GM10248 (cell line): ENCODE data around the gene GCC1.
"Not testable (repeated sequence)": the region's sequence is repeated elsewhere in the genome, so short reads cannot be mapped to it uniquely, and the experiment has no call there.

ENCODE experiments used
- CTCF ChIA-PET: fragments of 300-600 bp; sonication (Branson Sonifier 250); formaldehyde crosslinking; extraction: SDS; loops from one replicate; lab custom pipeline; 2021; ENCODE audit warnings: antibody characterized with exemption; lab: Yijun Ruan, JAX
- POLR2A ChIA-PET: fragments of 350-650 bp; sonication (Branson Sonifier 250); formaldehyde crosslinking; extraction: SDS; loops from one replicate; lab custom pipeline; 2020; ENCODE audit warnings: antibody characterized with exemption; lab: Yijun Ruan, JAX
- DNase-seq: peaks from one replicate; pipeline ENCODE4 v3.0.0; 2012; ENCODE audit errors: extremely low spot score
- CTCF ChIP-seq: IDR thresholded peaks from 2 replicates; pipeline ENCODE4 v1.5.1; 2012; ENCODE audit warnings: mild to moderate bottlenecking, low read depth; ENCODE audit errors: extremely low read depth, missing control alignments, control extremely low read depth

GCC1 gene

GRCh38 chr7:127556404-127556803 is 29.0 kb downstream of the GCC1 start:
- DNase-seq = no peak
- POLR2A ChIA-PET = no interaction called here
- no peak for TF ChIP-seq CTCF
- CTCF ChIA-PET = no interaction called here

GRCh38 chr7:127551941-127552340 is 33.5 kb downstream of the GCC1 start:
- CTCF ChIA-PET = interaction anchor here (1.4 kb wide), 1 partner anchor 9 kb away, joined by 6 read pairs; no protein-coding TSS in a partner anchor
- POLR2A ChIA-PET = no interaction called here
- DNase-seq = no peak
- no peak for TF ChIP-seq CTCF

GRCh38 chr7:127550247-127550646 is 35.1 kb downstream of the GCC1 start:
- ChIA-PET CTCF (no interaction called here), POLR2A (no interaction called here)

GRCh38 chr7:127546313-127546712 is 39.1 kb downstream of the GCC1 start:
- TF ChIP-seq CTCF = no peak
- ChIA-PET CTCF (no interaction called here), POLR2A (no interaction called here)

More at GRCh38 chr7:127550247-127550646, 35.1 kb downstream of the GCC1 start:
- no peak for DNase-seq
- TF ChIP-seq CTCF = no peak

GRCh38 chr7:127541548-127541947 is 43.8 kb downstream of the GCC1 start:
- ChIA-PET POLR2A (no interaction called here), CTCF (no interaction called here)
- TF ChIP-seq CTCF = no peak
- DNase-seq = no peak

More at GRCh38 chr7:127546313-127546712, 39.1 kb downstream of the GCC1 start:
- DNase-seq = no peak

GRCh38 chr7:127540461-127540860 is 44.9 kb downstream of the GCC1 start:
- DNase-seq, POLR2A ChIA-PET, CTCF ChIA-PET: not testable (repeated sequence)

- no peak for DNase-seq
- no peak for TF ChIP-seq CTCF
- POLR2A ChIA-PET = no interaction called here
- CTCF ChIA-PET = no interaction called here
Observed at GRCh38 chr7:127539116-127539515, 46.3 kb downstream of the GCC1 start.
